ENCODE data around the gene RPTOR.

- TF ChIP-seq MZF1 (tag by site-specific recombination; IDR thresholded peaks at IDR 0.05; ENCODE audit: borderline replicate concordance): no peak
- no peak for TF ChIP-seq ZNF362 (tag by site-specific recombination; IDR thresholded peaks at IDR 0.05)
- no peak for TF ChIP-seq CTCF (tag by site-specific recombination; IDR thresholded peaks at IDR 0.05)
- no peak for TF ChIP-seq ZNF248 (tag by site-specific recombination; IDR thresholded peaks at IDR 0.05)
- TF ChIP-seq ZNF704 (tag by site-specific recombination; IDR thresholded peaks at IDR 0.05): no peak
- TF ChIP-seq ZNF18 (tag by site-specific recombination; IDR thresholded peaks at IDR 0.05): no peak
Observed at GRCh38 chr17:80938556-80938955, 393.9 kb downstream of the RPTOR start.
